Transverse colon (tissue), 4 donors: ENCODE results near the gene EGLN1. TPM values are rescaled to one million over a fixed set of nuclear protein-coding genes. Genes with fewer than 3 reads are reported as not detected.
A peak's percentile ranks its signal among the peaks of the same experiment; 100 is the strongest.

Source experiments
- DNase-seq: peaks from one replicate; pipeline ENCODE4 v3.0.0-alpha.2; 2019
- H3K27ac ChIP-seq, 4 donors: fragments of 200-600 bp; sonication (generic); 2 replicates each; pipeline ENCODE4 v1.5.1; 2016 to 2018; ENCODE audit warnings: inconsistent platforms in 4 of 4
- H3K27me3 ChIP-seq: fragments of 200-600 bp; sonication (generic); 2 replicates; pipeline ENCODE4 v1.5.1; 2017; ENCODE audit warnings: inconsistent platforms
- H3K36me3 ChIP-seq, 4 donors: fragments of 200-600 bp; sonication (generic); 2 replicates each; pipeline ENCODE4 v1.5.1; 2017 to 2019; ENCODE audit warnings: inconsistent platforms in 4 of 4
- H3K4me1 ChIP-seq, 4 donors: fragments of 200-600 bp; sonication (generic); 2 replicates each; pipeline ENCODE4 v1.5.1; 2017 to 2020; ENCODE audit warnings: inconsistent platforms in 4 of 4
- H3K4me3 ChIP-seq, 4 donors: fragments of 200-600 bp; sonication (generic); 1 replicate in 1 of 4; 2 replicates in 3 of 4; pipeline versions ENCODE4 v1.5.1 to v1.6.1; 2017 to 2019; ENCODE audit warnings: inconsistent platforms in 4 of 4
- H3K9me3 ChIP-seq, 2 donors: fragments of 200-600 bp; sonication (generic); 2 replicates each; pipeline ENCODE4 v1.5.1; 2017 to 2019; ENCODE audit warnings: inconsistent platforms in 2 of 2
- CTCF ChIP-seq, 5 experiments: fragments of 200-600 bp in 3 of 5; fragments of 450-650 bp in 2 of 5; sonication (generic) in 3 of 5; IDR thresholded peaks; 1 replicate in 2 of 5; 2 replicates in 3 of 5; pipeline ENCODE4 v1.5.1; 2016 to 2017; ENCODE audit warnings: antibody characterized with exemption in 5 of 5, inconsistent platforms in 3 of 5, mild to moderate bottlenecking in 2 of 5, moderate library complexity in 1 of 5
- POLR2A ChIP-seq: fragments of 450-650 bp; IDR thresholded peaks from one replicate; pipeline ENCODE4 v1.6.1; 2016; ENCODE audit warnings: antibody characterized with exemption, mild to moderate bottlenecking, moderate library complexity
- WGBS, 2 donors: methylation state at CpG; one replicate each; pipeline ENCODE4 v1.1.5; 2018; ENCODE audit warnings: low coverage in 1 of 2; 5-methylcytosine and 5-hydroxymethylcytosine counted together
- in situ Hi-C, 4 donors: fragments of 200-750 bp; cut with MboI; loops; one replicate each; pipeline versions ENCODE4 v1.15.0 to v1.15.1; 2017; ENCODE audit warnings: low sequenced_read_pairs in 3 of 4, low pct_ligation_motif_present in 1 of 4, low pct_unique_long_range_greater_than_20kb in 1 of 4
- intact Hi-C: fragments of 100-400 bp; cut with DNase I; formaldehyde crosslinking; loops from one replicate; pipeline ENCODE4 v1.15.1; 2023; ENCODE audit warnings: low total_unique reads
- total RNA-seq, 4 donors: library from RNA; depleted of rRNA; stranded (reverse); fragments of >200 nt; gene quantifications; one replicate each; pipeline ENCODE4 v1.1.0, GENCODE V29; 2016

EGLN1 gene
- total RNA-seq, 4 donors from 2014 or later = 40.2 to 69.2 (median 51.7) TPM

- Histone ChIP-seq H3K36me3 (no peaks in the 10 kb centered on the region), H3K27me3 (no peaks in the 10 kb centered on the region), H3K9me3 (no peaks in the 10 kb centered on the region), H3K27ac (no peak overlapping the region), H3K4me3 (no peak overlapping the region), H3K4me1 (no peaks in the 10 kb centered on the region)
- intact Hi-C loops = no loop called here
- TF ChIP-seq POLR2A (no peak), CTCF (IDR thresholded peaks at IDR 0.05) (peak; percentile 28 to 52 (median 34))
- peak; percentile 17 for DNase-seq
- in situ Hi-C loops = no loop called here
- 45% methylated on average over 11 of the region's 11 CpGs; no CpG with 5 or more reads in 1 of the 2 donors for WGBS, 2 donors
These were observed 106.2 kb downstream of the EGLN1 start for GRCh38 chr1:231315887-231316286.

Other genes with a start within 250 kb of the EGLN1 start
- 100 to 1,000 TPM in 1 of 4 donors, 10 to 100 TPM in 3; 19.5 to 123 (median 36.8) TPM for gene GNPAT, start 181.1 kb downstream of the EGLN1 start, total RNA-seq
- 10 to 100 TPM in 3 of 4 donors, 1 to 10 TPM in 1; 9.0 to 18.3 (median 13.3) TPM for gene EXOC8, start 84.4 kb downstream of the EGLN1 start, total RNA-seq
- gene SPRTN, start 84.0 kb downstream of the EGLN1 start, total RNA-seq = 10 to 100 TPM in 3 of 4 donors, 1 to 10 TPM in 1; 8.0 to 21.6 (median 15.3) TPM
- 10 to 100 TPM in 3 of 4 donors, 1 to 10 TPM in 1; 8.2 to 27.0 (median 17.3) TPM for gene TSNAX, start 106.4 kb upstream of the EGLN1 start, total RNA-seq
- gene DISC1, start 204.5 kb upstream of the EGLN1 start, total RNA-seq = 10 to 100 TPM in 3 of 4 donors, 1 to 10 TPM in 1; 7.8 to 20.3 (median 11.5) TPM